ENCODE results near the gene IPO11. TPM values are rescaled to one million over a fixed set of nuclear protein-coding genes. Genes with fewer than 3 reads are reported as not detected.

Gene IPO11
- total and polyA plus RNA-seq, 2 of the 4 experiments (the other 2 are of a cell fraction) = 12.6 to 40.0 TPM

DNA sequence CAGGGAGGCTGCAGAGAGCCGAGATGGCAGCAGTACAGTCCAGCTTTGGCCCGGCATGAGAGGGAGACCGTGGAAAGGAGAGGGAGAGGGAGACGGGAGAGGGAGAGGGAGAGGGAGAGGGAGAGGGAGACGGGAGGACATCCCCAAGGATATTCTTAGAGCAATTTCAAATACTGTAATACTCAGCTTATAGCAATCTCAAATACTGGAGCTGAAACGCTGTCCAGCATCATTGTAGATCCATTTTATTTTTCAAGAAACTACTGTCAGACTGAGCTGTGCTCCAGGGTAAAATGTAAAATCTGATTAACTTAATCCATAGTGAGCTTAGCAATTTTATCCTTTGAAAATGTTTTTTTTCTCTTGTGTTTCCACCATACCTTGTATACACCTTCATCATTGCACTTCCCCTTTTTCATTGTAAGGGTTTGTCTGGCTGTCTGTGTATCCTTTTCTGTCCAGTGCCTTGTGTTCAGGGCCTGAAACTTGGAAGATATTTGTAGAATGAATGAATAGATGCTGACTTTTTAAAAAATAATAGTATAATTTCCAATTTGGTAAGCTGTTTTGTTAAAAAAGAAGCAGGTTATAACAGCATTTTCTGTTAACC, 102.1 kb downstream of the IPO11 start:
- ChIA-PET POLR2A (ENCODE audit: unreplicated experiment) (no interaction called here), CTCF (interaction anchor here (0.7 kb wide), 1 partner anchor 67 kb away, joined by 3 read pairs; no protein-coding TSS in a partner anchor)
- H3K4me1 ChIP-seq (ENCODE audit: control insufficient read depth, insufficient read depth, low read length) = no peaks in the 10 kb centered on the region
- H3K9ac ChIP-seq (ENCODE audit: low read depth, low read length) = no peak overlapping the region
- no peak for ATAC-seq (ENCODE audit: low read depth)
- H3K79me1 ChIP-seq (ENCODE audit: low read depth in 1 of 2, low read length in 2 of 2) = no peaks in the 10 kb centered on the region
- H4K91ac ChIP-seq (ENCODE audit: insufficient read depth, low read depth, low read length) = no peak overlapping the region
- no peak overlapping the region for H3K4me2 ChIP-seq (ENCODE audit: low read depth, low read length)
- no peak overlapping the region for H2AK9ac ChIP-seq (replicated peaks; ENCODE audit: low read depth, low read length, poor library complexity)
- no peak overlapping the region for H2BK5ac ChIP-seq (ENCODE audit: low read depth, low read length, poor library complexity, severe bottlenecking)
- H2AFZ ChIP-seq (replicated peaks; ENCODE audit: low read length, poor library complexity) = no peak overlapping the region
- H3K27me3 ChIP-seq (ENCODE audit: control insufficient read depth, insufficient read depth, low read length) = no peaks in the 10 kb centered on the region
- in situ Hi-C loops (cut with MboI; ENCODE audit: low sequenced_read_pairs) (no loop called here), intact Hi-C loops (cut with micrococcal nuclease) (no loop called here), dilution Hi-C loops (cut with HindIII; ENCODE audit: low sequenced_read_pairs, unreplicated experiment) (no loop called here)
- TF ChIP-seq BHLHE40 (IDR thresholded peaks at IDR 0.05; ENCODE audit: low read depth, low read length) (no peak), RAD21 (IDR thresholded peaks at IDR 0.05; ENCODE audit: low read length) (no peak), RFX5 (IDR thresholded peaks at IDR 0.05; ENCODE audit: low read depth, low read length) (no peak), MXI1 (IDR thresholded peaks at IDR 0.05; ENCODE audit: borderline replicate concordance, low read depth, low read length) (no peak), POLR2A (IDR thresholded peaks at IDR 0.05; ENCODE audit: low read depth, low read length) (no peak), CEBPB (IDR thresholded peaks at IDR 0.05; ENCODE audit: low read depth, low read length) (no peak), SMC3 (IDR thresholded peaks at IDR 0.05; ENCODE audit: low read depth, low read length) (no peak), MAFK (IDR thresholded peaks at IDR 0.05; ENCODE audit: low read depth, low read length) (no peak), CHD1 (IDR thresholded peaks at IDR 0.05; ENCODE audit: low read depth, low read length) (no peak), MAZ (IDR thresholded peaks at IDR 0.05; ENCODE audit: borderline replicate concordance, low read depth, low read length) (no peak), FOS (IDR thresholded peaks at IDR 0.05; ENCODE audit: low read depth, low read length) (no peak), NFE2L2 (IDR thresholded peaks at IDR 0.05; ENCODE audit: low read depth, low read length) (no peak), RCOR1 (IDR thresholded peaks at IDR 0.05; ENCODE audit: insufficient replicate concordance, low read length) (no peak)
- TF ChIP-seq, protein P1, sequence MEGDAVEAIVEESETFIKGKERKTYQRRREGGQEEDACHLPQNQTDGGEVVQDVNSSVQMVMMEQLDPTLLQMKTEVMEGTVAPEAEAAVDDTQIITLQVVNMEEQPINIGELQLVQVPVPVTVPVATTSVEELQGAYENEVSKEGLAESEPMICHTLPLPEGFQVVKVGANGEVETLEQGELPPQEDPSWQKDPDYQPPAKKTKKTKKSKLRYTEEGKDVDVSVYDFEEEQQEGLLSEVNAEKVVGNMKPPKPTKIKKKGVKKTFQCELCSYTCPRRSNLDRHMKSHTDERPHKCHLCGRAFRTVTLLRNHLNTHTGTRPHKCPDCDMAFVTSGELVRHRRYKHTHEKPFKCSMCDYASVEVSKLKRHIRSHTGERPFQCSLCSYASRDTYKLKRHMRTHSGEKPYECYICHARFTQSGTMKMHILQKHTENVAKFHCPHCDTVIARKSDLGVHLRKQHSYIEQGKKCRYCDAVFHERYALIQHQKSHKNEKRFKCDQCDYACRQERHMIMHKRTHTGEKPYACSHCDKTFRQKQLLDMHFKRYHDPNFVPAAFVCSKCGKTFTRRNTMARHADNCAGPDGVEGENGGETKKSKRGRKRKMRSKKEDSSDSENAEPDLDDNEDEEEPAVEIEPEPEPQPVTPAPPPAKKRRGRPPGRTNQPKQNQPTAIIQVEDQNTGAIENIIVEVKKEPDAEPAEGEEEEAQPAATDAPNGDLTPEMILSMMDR (conservative IDR thresholded peaks at IDR 0.05; ENCODE audit: low read depth, low read length) = no peak
- TF ChIP-seq, protein P2, sequence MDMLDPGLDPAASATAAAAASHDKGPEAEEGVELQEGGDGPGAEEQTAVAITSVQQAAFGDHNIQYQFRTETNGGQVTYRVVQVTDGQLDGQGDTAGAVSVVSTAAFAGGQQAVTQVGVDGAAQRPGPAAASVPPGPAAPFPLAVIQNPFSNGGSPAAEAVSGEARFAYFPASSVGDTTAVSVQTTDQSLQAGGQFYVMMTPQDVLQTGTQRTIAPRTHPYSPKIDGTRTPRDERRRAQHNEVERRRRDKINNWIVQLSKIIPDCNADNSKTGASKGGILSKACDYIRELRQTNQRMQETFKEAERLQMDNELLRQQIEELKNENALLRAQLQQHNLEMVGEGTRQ (IDR thresholded peaks at IDR 0.05; ENCODE audit: low read depth, low read length) = no peak
- TF ChIP-seq, protein P3, sequence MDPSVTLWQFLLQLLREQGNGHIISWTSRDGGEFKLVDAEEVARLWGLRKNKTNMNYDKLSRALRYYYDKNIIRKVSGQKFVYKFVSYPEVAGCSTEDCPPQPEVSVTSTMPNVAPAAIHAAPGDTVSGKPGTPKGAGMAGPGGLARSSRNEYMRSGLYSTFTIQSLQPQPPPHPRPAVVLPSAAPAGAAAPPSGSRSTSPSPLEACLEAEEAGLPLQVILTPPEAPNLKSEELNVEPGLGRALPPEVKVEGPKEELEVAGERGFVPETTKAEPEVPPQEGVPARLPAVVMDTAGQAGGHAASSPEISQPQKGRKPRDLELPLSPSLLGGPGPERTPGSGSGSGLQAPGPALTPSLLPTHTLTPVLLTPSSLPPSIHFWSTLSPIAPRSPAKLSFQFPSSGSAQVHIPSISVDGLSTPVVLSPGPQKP (IDR thresholded peaks at IDR 0.05; ENCODE audit: borderline replicate concordance, low read depth, low read length) = no peak
- H2BK20ac ChIP-seq (ENCODE audit: low read depth, low read length) = no peak overlapping the region
- no peak overlapping the region for H3K56ac ChIP-seq (ENCODE audit: extremely low read depth, insufficient read depth, low read length)
- H3K36me3 ChIP-seq (ENCODE audit: control insufficient read depth, insufficient read depth, low read length) = no peaks in the 10 kb centered on the region
- H2BK15ac ChIP-seq (ENCODE audit: low read depth, low read length) = no peak overlapping the region
- no TSS peak for BruUV-seq (replicated peaks)
- no peak overlapping the region for H3K4me3 ChIP-seq (ENCODE audit: insufficient read depth, low read depth, low read length)
- H3K4ac ChIP-seq (ENCODE audit: low read depth, low read length) = no peak overlapping the region
- H2AK5ac ChIP-seq (ENCODE audit: low read depth, low read length) = no peak overlapping the region
- H3K27ac ChIP-seq (ENCODE audit: insufficient read depth, low read length) = no peak overlapping the region
- H4K8ac ChIP-seq (ENCODE audit: low read depth in 2 of 2, low read length in 2 of 2) = no peak overlapping the region
- H3K23ac ChIP-seq (ENCODE audit: low read depth, low read length) = no peak overlapping the region
- WGBS, 2 experiments (ENCODE audit: extremely low coverage in 2 of 2, insufficient read length in 1 of 2) = no CpG with 5 or more reads among the region's 6 CpGs
- no peak for DNase-seq
- no peaks in the 10 kb centered on the region for H3K9me3 ChIP-seq (ENCODE audit: control insufficient read depth, insufficient read depth, low read length)
- H4K5ac ChIP-seq (ENCODE audit: low read depth, low read length) = no peak overlapping the region
- H3K18ac ChIP-seq (ENCODE audit: low read depth, low read length) = no peak overlapping the region
- no peak overlapping the region for H3K14ac ChIP-seq (replicated peaks; ENCODE audit: low read depth, low read length)
- no peaks in the 10 kb centered on the region for H4K20me1 ChIP-seq (ENCODE audit: insufficient read depth, low read length)
- H2BK120ac ChIP-seq (ENCODE audit: low read depth, low read length) = no peak overlapping the region
- H3K9me1 ChIP-seq (ENCODE audit: insufficient read depth, low read length) = no peaks in the 10 kb centered on the region

Data from IMR-90 (cell line).